Measurements from ENCODE around the gene POMGNT2.

GRCh38 chr3:43077261-43077660 is 28.6 kb downstream of the POMGNT2 start:
- TF ChIP-seq CTCF (IDR thresholded peaks at IDR 0.05 in 4 of 5, conservative IDR thresholded peaks at IDR 0.05 in 1 of 5) (no peak), POLR2A (IDR thresholded peaks at IDR 0.05) (no peak)

Data from gastrocnemius medialis (tissue), 4 donors.